Motor neuron (in vitro differentiated cells): ENCODE results near the gene LGALS7. TPM values are rescaled to one million over a fixed set of nuclear protein-coding genes. Genes with fewer than 3 reads are reported as not detected.
A peak's percentile ranks its signal among the peaks of the same experiment; 100 is the strongest.
"Not testable (repeated sequence)": the region's sequence is repeated elsewhere in the genome, so short reads cannot be mapped to it uniquely, and the experiment has no call there.

Experiments
- ATAC-seq, 8 experiments: fragments of 200-7000 bp; cut with Tn5 transposase; replicated peaks in 6 of 8; 2 replicates each; pipeline ENCODE4 v1.8.0; 2021; ENCODE audit warnings: mild to moderate bottlenecking in 8 of 8, moderate library complexity in 8 of 8
- H3K27ac ChIP-seq, 2 donors: fragments of 250-450 bp; sonication (Bioruptor Pico); 2 replicates each; pipeline ENCODE4 v1.9.0; 2021; ENCODE audit warnings: antibody characterized with exemption in 2 of 2, mild to moderate bottlenecking in 2 of 2, moderate library complexity in 1 of 2
- H3K4me1 ChIP-seq, 2 donors: fragments of 250-450 bp; sonication (Bioruptor Pico); replicated peaks in 1 of 2; 2 replicates each; pipeline ENCODE4 v1.6.1; 2021; ENCODE audit warnings: antibody characterized with exemption in 2 of 2, mild to moderate bottlenecking in 2 of 2, moderate library complexity in 1 of 2
- H3K4me3 ChIP-seq, 5 donors: fragments of 250-450 bp; sonication (Bioruptor Pico); 2 replicates each; pipeline ENCODE4 v1.9.0; 2021; ENCODE audit warnings: antibody characterized with exemption in 5 of 5, mild to moderate bottlenecking in 5 of 5, moderate library complexity in 4 of 5
- WGBS, 10 experiments: fragments of 450-650 bp; shearing (Covaris generic); methylation state at CpG; one replicate each; pipeline ENCODE4 v1.0.0; 2022; 5-methylcytosine and 5-hydroxymethylcytosine counted together
- in situ Hi-C, 9 experiments: fragments of 400-800 bp; cut with MboI; loops; one replicate each; pipeline ENCODE4 v1.15.0; 2021; ENCODE audit warnings: low sequenced_read_pairs in 9 of 9, low pct_unique_long_range_greater_than_20kb in 2 of 9; ENCODE audit not compliant: unreplicated experiment in 9 of 9
- total RNA-seq, 8 experiments: library from RNA; unstranded; fragments of 300-600 nt; gene quantifications; 2 replicates each; pipeline versions ENCODE4 v1.2.3 to v1.2.4, GENCODE V29; 2022

Gene LGALS7
- total RNA-seq, 8 experiments from 2014 or later, result 1.0 TPM; not detected in 7

GRCh38 chr19:38792250-38793111 lies 19.2 kb upstream of the LGALS7 start:
- 0 to 90% (median 58%) methylated on average over 2 to 12 of the region's 71 CpGs; no CpG with 5 or more reads in 3 of the 10 experiments for WGBS, 10 experiments
- in situ Hi-C loops, result no loop called here
- ATAC-seq, result peak in 2 of 8 experiments; percentile 7 to 44
- Histone ChIP-seq H3K27ac (no peak overlapping the region), H3K4me1 (no peaks in the 10 kb centered on the region), H3K4me3 (no peak overlapping the region)

GRCh38 chr19:38791451-38792064 lies 18.2 kb upstream of the LGALS7 start:
- H3K4me3 ChIP-seq, in situ Hi-C loops, H3K27ac ChIP-seq, H3K4me1 ChIP-seq: not testable (repeated sequence)
- peak; percentile 39 to 96 (median 83) for ATAC-seq
- WGBS, 10 experiments, result no CpG with 5 or more reads among the region's 40 CpGs

GRCh38 chr19:38790507-38791403 lies 17.4 kb upstream of the LGALS7 start:
- in situ Hi-C loops, H3K27ac ChIP-seq, H3K4me3 ChIP-seq, H3K4me1 ChIP-seq: not testable (repeated sequence)
- ATAC-seq, result peak in 2 of 8 experiments; percentile 8 to 16
- no CpG with 5 or more reads among the region's 49 CpGs for WGBS, 10 experiments

- Histone ChIP-seq H3K4me1 (no peaks in the 10 kb centered on the region), H3K27ac (no peak within 1 kb of the TSS), H3K4me3 (no peak within 1 kb of the TSS)
- 37 to 100% (median 63%) methylated on average over 1 to 4 of the region's 17 CpGs; no CpG with 5 or more reads in 6 of the 10 experiments for WGBS, 10 experiments
- in situ Hi-C loops, result no loop called here
- peak in 2 of 8 experiments; percentile 4 to 13 for ATAC-seq
These were observed 15.3 kb upstream of the LGALS7 start, which contains the start of gene LGALS7B for GRCh38 chr19:38788478-38789243. TSS of gene LGALS7B (plus strand) at chr19:38789200. CDS start at chr19:38789227, 27 bp downstream.

GRCh38 chr19:38786572-38787265 lies 13.4 kb upstream of the LGALS7 start:
- in situ Hi-C loops, result no loop called here
- no peaks in the 10 kb centered on the region for H3K4me1 ChIP-seq
- WGBS, 10 experiments, result 39 to 90% (median 67%) methylated on average over 1 to 5 of the region's 11 CpGs; no CpG with 5 or more reads in 3 of the 10 experiments
- H3K4me3 ChIP-seq, result no peak overlapping the region
- ATAC-seq, result no peak
- no peak overlapping the region for H3K27ac ChIP-seq

- ATAC-seq, H3K4me3 ChIP-seq, H3K4me1 ChIP-seq, in situ Hi-C loops, H3K27ac ChIP-seq: not testable (repeated sequence)
- WGBS, 10 experiments, result 60 to 100% (median 89%) methylated on average over 1 to 3 of the region's 3 CpGs; no CpG with 5 or more reads in 1 of the 10 experiments
These were observed 12.7 kb upstream of the LGALS7 start for GRCh38 chr19:38786061-38786460.

GRCh38 chr19:38785187-38785699 lies 11.9 kb upstream of the LGALS7 start:
- WGBS, 10 experiments, result 100% methylated on average over 1 to 2 of the region's 7 CpGs; no CpG with 5 or more reads in 6 of the 10 experiments
- no peak for ATAC-seq
- no peak overlapping the region for H3K27ac ChIP-seq
- in situ Hi-C loops, result no loop called here
- no peak overlapping the region for H3K4me3 ChIP-seq
- H3K4me1 ChIP-seq, result no peaks in the 10 kb centered on the region

GRCh38 chr19:38784224-38784623 lies 10.9 kb upstream of the LGALS7 start:
- Histone ChIP-seq H3K27ac (no peak overlapping the region), H3K4me1 (no peaks in the 10 kb centered on the region), H3K4me3 (no peak overlapping the region)
- 27 to 73% (median 58%) methylated on average over 2 to 3 of the region's 3 CpGs; no CpG with 5 or more reads in 3 of the 10 experiments for WGBS, 10 experiments
- no peak for ATAC-seq
- in situ Hi-C loops, result no loop called here

GRCh38 chr19:38782212-38782611 lies 8.9 kb upstream of the LGALS7 start:
- H3K4me1 ChIP-seq, ATAC-seq, H3K4me3 ChIP-seq, H3K27ac ChIP-seq, in situ Hi-C loops: not testable (repeated sequence)
- 67 to 95% (median 80%) methylated on average over 1 to 9 of the region's 13 CpGs; no CpG with 5 or more reads in 3 of the 10 experiments for WGBS, 10 experiments

GRCh38 chr19:38781058-38781457 lies 7.7 kb upstream of the LGALS7 start:
- Histone ChIP-seq H3K4me1 (no peaks in the 10 kb centered on the region), H3K27ac (no peak overlapping the region), H3K4me3 (no peak overlapping the region)
- 0 to 100% (median 54%) methylated on average over 1 to 4 of the region's 7 CpGs; no CpG with 5 or more reads in 2 of the 10 experiments for WGBS, 10 experiments
- in situ Hi-C loops, result no loop called here
- no peak for ATAC-seq

GRCh38 chr19:38780443-38780842 lies 7.1 kb upstream of the LGALS7 start:
- 33 to 100% (median 74%) methylated on average over 1 to 6 of the region's 7 CpGs; no CpG with 5 or more reads in 4 of the 10 experiments for WGBS, 10 experiments
- ATAC-seq, result no peak
- Histone ChIP-seq H3K27ac (no peak overlapping the region), H3K4me3 (no peak overlapping the region), H3K4me1 (no peaks in the 10 kb centered on the region)
- in situ Hi-C loops, result no loop called here
